K562 (cell line): ENCODE results near the gene TAOK2. TPM values are rescaled to one million over a fixed set of nuclear protein-coding genes. Genes with fewer than 3 reads are reported as not detected.

Source experiments
- KAT7 ChIP-seq: sonication (generic); formaldehyde crosslinking; IDR thresholded peaks from 2 replicates; pipeline ENCODE4 v1.8.0; 2022; ENCODE audit warnings: missing genetic modification reagents, mild to moderate bottlenecking, borderline replicate concordance
- KLF13 ChIP-seq: fragments of 450-650 bp; IDR thresholded peaks from 2 replicates; pipeline ENCODE4 v1.6.1; 2016; ENCODE audit warnings: missing genetic modification characterization, low read depth, mild to moderate bottlenecking, missing compliant biosample characterization, moderate library complexity, borderline replicate concordance
- POLR2H ChIP-seq: IDR thresholded peaks from 2 replicates; pipeline ENCODE4 v1.6.1; 2016; ENCODE audit warnings: missing genetic modification characterization, low read depth, mild to moderate bottlenecking, control low read depth, missing compliant biosample characterization, moderate library complexity
- PRMT5 ChIP-seq: sonication (generic); formaldehyde crosslinking; IDR thresholded peaks from 2 replicates; pipeline ENCODE4 v1.5.0; 2020; ENCODE audit warnings: missing genetic modification reagents
- RBBP5 ChIP-seq: fragments of 200-600 bp; sonication (generic); IDR thresholded peaks from 2 replicates; pipeline ENCODE4 v1.6.1; 2012; ENCODE audit warnings: borderline replicate concordance, mild to moderate bottlenecking, low read length, control low read depth, inconsistent platforms; ENCODE audit not compliant: insufficient read depth, poor library complexity, severe bottlenecking
- SP1 ChIP-seq: sonication (generic); formaldehyde crosslinking; IDR thresholded peaks from 2 replicates; pipeline ENCODE4 v1.8.1; 2022; ENCODE audit warnings: mild to moderate bottlenecking, missing genetic modification reagents
- SPI1 ChIP-seq: IDR thresholded peaks from 2 replicates; pipeline ENCODE4 v1.6.1; 2011; ENCODE audit warnings: low read depth, low read length, control low read depth, borderline replicate concordance
- WHSC1 ChIP-seq: IDR thresholded peaks from one replicate; pipeline ENCODE4 v1.6.1; 2012; ENCODE audit warnings: low read length, control low read depth, inconsistent platforms
- ZBED1 ChIP-seq: IDR thresholded peaks from 2 replicates; pipeline ENCODE4 v1.6.1; 2014
- ZBTB8A ChIP-seq: fragments of 450-650 bp; IDR thresholded peaks from 2 replicates; pipeline ENCODE4 v1.6.1; 2018; ENCODE audit warnings: mild to moderate bottlenecking, moderate library complexity; ENCODE audit not compliant: partially characterized antibody
- ZFPM2 ChIP-seq: fragments of 250-450 bp; sonication (Bioruptor Pico); IDR thresholded peaks from 2 replicates; pipeline ENCODE4 v1.5.1; 2022; ENCODE audit warnings: mild to moderate bottlenecking
- ZNF12 ChIP-seq: sonication (generic); formaldehyde crosslinking; IDR thresholded peaks from 2 replicates; pipeline ENCODE4 v1.4.0; 2020; ENCODE audit warnings: mild to moderate bottlenecking, missing genetic modification reagents
- ZNF717 ChIP-seq: fragments of 250-450 bp; sonication (Bioruptor Pico); IDR thresholded peaks from 2 replicates; pipeline ENCODE4 v1.5.0; 2021
- polyA plus RNA-seq, 8 experiments: library from polyadenylated mRNA; depleted of rRNA in 4 of 8; stranded (reverse) in 5 of 8; unstranded in 3 of 8; fragments of >200 nt; fragmentation: Nextera tagmentation in 2 of 8; fragmentation: Illumina TruSeq in 1 of 8; extraction: Ambion mirVana in 2 of 8; extraction: Trizol in 1 of 8; gene quantifications; 2 replicates each; pipeline versions ENCODE4 v1.2.1 to v1.2.3, GENCODE V29; 2011 to 2014; ENCODE audit warnings: inconsistent platforms in 1 of 8, missing spikeins in 1 of 8
- total RNA-seq, 7 experiments: library from RNA; depleted of rRNA in 6 of 7; stranded (reverse); fragments of >200 nt in 6 of 7; fragmentation: Illumina TruSeq in 2 of 7; extraction: Trizol in 2 of 7; gene quantifications; 2 replicates each; pipeline versions ENCODE4 v1.2.1 to v1.2.3, GENCODE V29; 2011 to 2021; ENCODE audit warnings: low replicate concordance in 1 of 7
- TF ChIP-seq, protein P1 (sequence below), 2 experiments: fragments of 450-650 bp in 1 of 2; IDR thresholded peaks; 2 replicates each; pipeline ENCODE4 v1.6.1; 2011 to 2017; ENCODE audit warnings: low read depth in 2 of 2, antibody characterized with exemption in 1 of 2, borderline replicate concordance in 1 of 2, low read length in 1 of 2, mild to moderate bottlenecking in 1 of 2, mixed read lengths in 1 of 2; ENCODE audit not compliant: control insufficient read depth in 1 of 2
- TF ChIP-seq, protein P2 (sequence below): fragments of 250-450 bp; sonication (Bioruptor Pico); IDR thresholded peaks from 2 replicates; pipeline ENCODE4 v1.9.0; 2021; ENCODE audit warnings: mild to moderate bottlenecking
- TF ChIP-seq, protein P3 (sequence below): sonication (generic); formaldehyde crosslinking; IDR thresholded peaks from 2 replicates; pipeline ENCODE4 v1.8.0; 2022; ENCODE audit warnings: mild to moderate bottlenecking, missing genetic modification reagents
- TF ChIP-seq, protein P4 (sequence below): fragments of 450-650 bp; IDR thresholded peaks from 2 replicates; pipeline ENCODE4 v1.6.1; 2016; ENCODE audit warnings: borderline replicate concordance
- TF ChIP-seq, protein P5 (sequence below): sonication (generic); formaldehyde crosslinking; IDR thresholded peaks from 2 replicates; pipeline ENCODE4 v1.8.1; 2023; ENCODE audit warnings: mild to moderate bottlenecking, missing genetic modification reagents

Gene TAOK2
- total and polyA plus RNA-seq, 9 of the 15 experiments (the other 6 are each of a cell fraction or from before 2014, with no cell fraction given) = 0.10 to 41.8 (median 13.7) TPM

DNA sequence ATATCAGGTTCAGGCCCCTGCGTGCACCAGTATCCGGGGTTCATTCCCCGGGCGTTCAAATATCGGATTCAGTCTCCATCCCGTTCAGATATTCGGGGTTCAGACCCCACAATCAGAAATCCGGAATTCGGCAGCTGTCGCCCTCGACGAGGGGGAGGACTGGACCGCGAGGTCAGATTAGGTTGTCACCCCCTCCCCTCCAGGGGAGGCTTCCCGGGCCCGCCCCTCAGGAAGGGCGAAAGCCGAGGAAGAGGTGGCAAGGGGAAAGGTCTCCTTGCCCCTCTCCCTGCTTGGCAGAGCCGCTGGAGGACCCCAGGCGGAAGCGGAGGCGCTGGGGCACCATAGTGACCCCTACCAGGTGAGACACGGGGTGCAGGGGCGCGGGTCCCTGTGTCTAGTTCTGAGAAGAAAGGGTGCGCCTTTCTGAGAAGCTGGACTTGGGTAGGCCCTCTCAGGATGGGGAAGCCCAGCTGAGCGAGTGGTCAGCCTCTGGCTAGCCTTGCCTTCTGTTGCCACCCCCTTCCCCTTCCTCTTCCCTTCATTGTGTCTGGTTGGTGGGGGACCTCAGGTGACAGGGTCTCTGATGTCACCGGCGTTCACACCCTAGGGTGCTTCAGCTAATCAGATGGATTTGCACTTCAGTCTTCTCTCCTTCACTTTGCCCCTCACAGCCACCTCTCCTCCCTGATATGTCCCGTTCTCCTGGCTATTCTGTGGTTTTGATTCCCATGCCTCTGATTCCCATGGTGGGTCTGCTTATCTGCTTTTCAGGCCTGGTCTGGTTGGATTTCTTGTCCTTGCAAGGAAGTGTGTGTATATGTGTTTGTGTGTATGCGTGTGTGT, 844 bp downstream of the TAOK2 start (continued):
- peak; percentile 23 for TF ChIP-seq RBBP5
- TF ChIP-seq ZNF717 (CRISPR knock-in tag) = no peak
- TF ChIP-seq PRMT5 (CRISPR knock-in tag) = no peak
- TF ChIP-seq, protein P1, sequence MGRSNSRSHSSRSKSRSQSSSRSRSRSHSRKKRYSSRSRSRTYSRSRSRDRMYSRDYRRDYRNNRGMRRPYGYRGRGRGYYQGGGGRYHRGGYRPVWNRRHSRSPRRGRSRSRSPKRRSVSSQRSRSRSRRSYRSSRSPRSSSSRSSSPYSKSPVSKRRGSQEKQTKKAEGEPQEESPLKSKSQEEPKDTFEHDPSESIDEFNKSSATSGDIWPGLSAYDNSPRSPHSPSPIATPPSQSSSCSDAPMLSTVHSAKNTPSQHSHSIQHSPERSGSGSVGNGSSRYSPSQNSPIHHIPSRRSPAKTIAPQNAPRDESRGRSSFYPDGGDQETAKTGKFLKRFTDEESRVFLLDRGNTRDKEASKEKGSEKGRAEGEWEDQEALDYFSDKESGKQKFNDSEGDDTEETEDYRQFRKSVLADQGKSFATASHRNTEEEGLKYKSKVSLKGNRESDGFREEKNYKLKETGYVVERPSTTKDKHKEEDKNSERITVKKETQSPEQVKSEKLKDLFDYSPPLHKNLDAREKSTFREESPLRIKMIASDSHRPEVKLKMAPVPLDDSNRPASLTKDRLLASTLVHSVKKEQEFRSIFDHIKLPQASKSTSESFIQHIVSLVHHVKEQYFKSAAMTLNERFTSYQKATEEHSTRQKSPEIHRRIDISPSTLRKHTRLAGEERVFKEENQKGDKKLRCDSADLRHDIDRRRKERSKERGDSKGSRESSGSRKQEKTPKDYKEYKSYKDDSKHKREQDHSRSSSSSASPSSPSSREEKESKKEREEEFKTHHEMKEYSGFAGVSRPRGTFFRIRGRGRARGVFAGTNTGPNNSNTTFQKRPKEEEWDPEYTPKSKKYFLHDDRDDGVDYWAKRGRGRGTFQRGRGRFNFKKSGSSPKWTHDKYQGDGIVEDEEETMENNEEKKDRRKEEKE (IDR thresholded peaks at IDR 0.05; ENCODE audit: borderline replicate concordance in 1 of 2, control insufficient read depth in 1 of 2, low read depth in 2 of 2, low read length in 1 of 2) = no peak
- TF ChIP-seq WHSC1 = no peak
- no peak for TF ChIP-seq POLR2H (tag)
- TF ChIP-seq, protein P2, sequence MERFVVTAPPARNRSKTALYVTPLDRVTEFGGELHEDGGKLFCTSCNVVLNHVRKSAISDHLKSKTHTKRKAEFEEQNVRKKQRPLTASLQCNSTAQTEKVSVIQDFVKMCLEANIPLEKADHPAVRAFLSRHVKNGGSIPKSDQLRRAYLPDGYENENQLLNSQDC = no peak
- TF ChIP-seq ZBTB8A = no peak
- TF ChIP-seq, protein P3, sequence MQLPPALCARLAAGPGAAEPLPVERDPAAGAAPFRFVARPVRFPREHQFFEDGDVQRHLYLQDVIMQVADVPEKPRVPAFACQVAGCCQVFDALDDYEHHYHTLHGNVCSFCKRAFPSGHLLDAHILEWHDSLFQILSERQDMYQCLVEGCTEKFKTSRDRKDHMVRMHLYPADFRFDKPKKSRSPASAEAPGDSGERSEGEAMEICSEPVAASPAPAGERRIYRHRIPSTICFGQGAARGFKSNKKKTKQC (CRISPR knock-in tag) = no peak
- no peak for TF ChIP-seq KAT7
- no peak for TF ChIP-seq ZBED1
- no peak for TF ChIP-seq KLF13 (tag)
- peak; percentile 20; the same call in 1 of the 2 replicates for TF ChIP-seq SP1 (CRISPR knock-in tag)
- TF ChIP-seq, protein P4, sequence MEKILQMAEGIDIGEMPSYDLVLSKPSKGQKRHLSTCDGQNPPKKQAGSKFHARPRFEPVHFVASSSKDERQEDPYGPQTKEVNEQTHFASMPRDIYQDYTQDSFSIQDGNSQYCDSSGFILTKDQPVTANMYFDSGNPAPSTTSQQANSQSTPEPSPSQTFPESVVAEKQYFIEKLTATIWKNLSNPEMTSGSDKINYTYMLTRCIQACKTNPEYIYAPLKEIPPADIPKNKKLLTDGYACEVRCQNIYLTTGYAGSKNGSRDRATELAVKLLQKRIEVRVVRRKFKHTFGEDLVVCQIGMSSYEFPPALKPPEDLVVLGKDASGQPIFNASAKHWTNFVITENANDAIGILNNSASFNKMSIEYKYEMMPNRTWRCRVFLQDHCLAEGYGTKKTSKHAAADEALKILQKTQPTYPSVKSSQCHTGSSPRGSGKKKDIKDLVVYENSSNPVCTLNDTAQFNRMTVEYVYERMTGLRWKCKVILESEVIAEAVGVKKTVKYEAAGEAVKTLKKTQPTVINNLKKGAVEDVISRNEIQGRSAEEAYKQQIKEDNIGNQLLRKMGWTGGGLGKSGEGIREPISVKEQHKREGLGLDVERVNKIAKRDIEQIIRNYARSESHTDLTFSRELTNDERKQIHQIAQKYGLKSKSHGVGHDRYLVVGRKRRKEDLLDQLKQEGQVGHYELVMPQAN = peak; percentile 23; the same call in 1 of the 2 replicates
- TF ChIP-seq SPI1 = peak; percentile 32; the same call in 1 of the 2 replicates
- no peak for TF ChIP-seq ZFPM2 (CRISPR knock-in tag)
- no peak for TF ChIP-seq ZNF12 (CRISPR knock-in tag)
- TF ChIP-seq, protein P5, sequence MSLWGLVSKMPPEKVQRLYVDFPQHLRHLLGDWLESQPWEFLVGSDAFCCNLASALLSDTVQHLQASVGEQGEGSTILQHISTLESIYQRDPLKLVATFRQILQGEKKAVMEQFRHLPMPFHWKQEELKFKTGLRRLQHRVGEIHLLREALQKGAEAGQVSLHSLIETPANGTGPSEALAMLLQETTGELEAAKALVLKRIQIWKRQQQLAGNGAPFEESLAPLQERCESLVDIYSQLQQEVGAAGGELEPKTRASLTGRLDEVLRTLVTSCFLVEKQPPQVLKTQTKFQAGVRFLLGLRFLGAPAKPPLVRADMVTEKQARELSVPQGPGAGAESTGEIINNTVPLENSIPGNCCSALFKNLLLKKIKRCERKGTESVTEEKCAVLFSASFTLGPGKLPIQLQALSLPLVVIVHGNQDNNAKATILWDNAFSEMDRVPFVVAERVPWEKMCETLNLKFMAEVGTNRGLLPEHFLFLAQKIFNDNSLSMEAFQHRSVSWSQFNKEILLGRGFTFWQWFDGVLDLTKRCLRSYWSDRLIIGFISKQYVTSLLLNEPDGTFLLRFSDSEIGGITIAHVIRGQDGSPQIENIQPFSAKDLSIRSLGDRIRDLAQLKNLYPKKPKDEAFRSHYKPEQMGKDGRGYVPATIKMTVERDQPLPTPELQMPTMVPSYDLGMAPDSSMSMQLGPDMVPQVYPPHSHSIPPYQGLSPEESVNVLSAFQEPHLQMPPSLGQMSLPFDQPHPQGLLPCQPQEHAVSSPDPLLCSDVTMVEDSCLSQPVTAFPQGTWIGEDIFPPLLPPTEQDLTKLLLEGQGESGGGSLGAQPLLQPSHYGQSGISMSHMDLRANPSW (CRISPR knock-in tag) = no peak
